Neural progenitor cell (in vitro differentiated cells): ENCODE data around the gene KRTAP12-4. TPM values are rescaled to one million over a fixed set of nuclear protein-coding genes. Genes with fewer than 3 reads are reported as not detected.

Experiments
- DNase-seq: peaks from one replicate; pipeline ENCODE4 v3.0.0-alpha.2; 2016; ENCODE audit warnings: low spot score
- H2AFZ ChIP-seq: fragments of 200-600 bp; sonication (generic); replicated peaks from 2 replicates; pipeline ENCODE4 v1.6.1; 2016; ENCODE audit warnings: antibody characterized with exemption
- H3F3A ChIP-seq: fragments of 200-600 bp; sonication (generic); 2 replicates; pipeline ENCODE4 v1.6.1; 2016; ENCODE audit warnings: antibody characterized with exemption, low read depth
- H3K27ac ChIP-seq: fragments of 200-600 bp; sonication (generic); 2 replicates; pipeline ENCODE4 v1.5.1; 2016; ENCODE audit warnings: mild to moderate bottlenecking
- H3K27me3 ChIP-seq: fragments of 200-600 bp; sonication (generic); 2 replicates; pipeline ENCODE4 v1.6.1; 2016; ENCODE audit warnings: mild to moderate bottlenecking, moderate library complexity
- H3K36me3 ChIP-seq: fragments of 200-600 bp; sonication (generic); 2 replicates; pipeline ENCODE4 v1.5.1; 2016
- H3K4me1 ChIP-seq: fragments of 200-600 bp; sonication (generic); 2 replicates; pipeline ENCODE4 v1.6.1; 2016; ENCODE audit warnings: mixed run types
- H3K4me2 ChIP-seq: fragments of 200-600 bp; sonication (generic); 2 replicates; pipeline ENCODE4 v1.6.1; 2016
- H3K4me3 ChIP-seq: fragments of 200-600 bp; sonication (generic); 2 replicates; pipeline ENCODE4 v1.5.1; 2016
- H3K79me2 ChIP-seq: fragments of 200-600 bp; sonication (generic); 2 replicates; pipeline ENCODE4 v1.6.1; 2016; ENCODE audit warnings: low read depth
- H3K9ac ChIP-seq: fragments of 200-600 bp; sonication (generic); 2 replicates; pipeline ENCODE4 v1.6.1; 2016
- H3K9me3 ChIP-seq: fragments of 200-600 bp; sonication (generic); 2 replicates; pipeline ENCODE4 v1.5.1; 2016; ENCODE audit warnings: low read depth
- H4K20me1 ChIP-seq: fragments of 200-600 bp; sonication (generic); 2 replicates; pipeline ENCODE4 v1.6.1; 2016; ENCODE audit warnings: low read depth
- H3K27ac Mint-ChIP-seq: 3 replicates; pipeline ENCODE4 v1.8.0; 2021; ENCODE audit warnings: mixed read lengths
- H3K27me3 Mint-ChIP-seq: 2 replicates; pipeline ENCODE4 v1.8.0; 2022; ENCODE audit warnings: low read depth, mild to moderate bottlenecking, inconsistent platforms, moderate library complexity, mixed read lengths; ENCODE audit not compliant: insufficient read depth
- H3K36me3 Mint-ChIP-seq: 3 replicates; pipeline ENCODE4 v1.8.0; 2021; ENCODE audit warnings: mixed read lengths
- H3K4me1 Mint-ChIP-seq: 3 replicates; pipeline ENCODE4 v1.8.0; 2021; ENCODE audit warnings: mixed read lengths
- H3K4me3 Mint-ChIP-seq: 3 replicates; pipeline ENCODE4 v1.8.0; 2021; ENCODE audit warnings: mild to moderate bottlenecking, moderate library complexity, mixed read lengths
- H3K9me3 Mint-ChIP-seq: 3 replicates; pipeline ENCODE4 v1.8.0; 2020; ENCODE audit warnings: mixed read lengths
- EZH2 ChIP-seq: fragments of 200-600 bp; sonication (generic); IDR thresholded peaks from 2 replicates; pipeline ENCODE4 v1.6.1; 2017; ENCODE audit warnings: antibody characterized with exemption, mild to moderate bottlenecking, moderate library complexity
- EZH2phosphoT487 ChIP-seq: fragments of 200-600 bp; sonication (generic); IDR thresholded peaks from 2 replicates; pipeline ENCODE4 v1.6.1; 2017; ENCODE audit warnings: antibody characterized with exemption
- total RNA-seq: library from RNA; depleted of rRNA; stranded (reverse); fragments of >200 nt; gene quantifications from 2 replicates; pipeline ENCODE4 v1.2.3, GENCODE V29; 2015; ENCODE audit warnings: low replicate concordance
- TF ChIP-seq, protein P1 (sequence below): fragments of 200-600 bp; sonication (generic); IDR thresholded peaks from 2 replicates; pipeline ENCODE4 v1.5.1; 2017; ENCODE audit warnings: antibody characterized with exemption, mild to moderate bottlenecking

KRTAP12-4 gene
- total RNA-seq, 1 donor from 2014 or later = not detected

DNA sequence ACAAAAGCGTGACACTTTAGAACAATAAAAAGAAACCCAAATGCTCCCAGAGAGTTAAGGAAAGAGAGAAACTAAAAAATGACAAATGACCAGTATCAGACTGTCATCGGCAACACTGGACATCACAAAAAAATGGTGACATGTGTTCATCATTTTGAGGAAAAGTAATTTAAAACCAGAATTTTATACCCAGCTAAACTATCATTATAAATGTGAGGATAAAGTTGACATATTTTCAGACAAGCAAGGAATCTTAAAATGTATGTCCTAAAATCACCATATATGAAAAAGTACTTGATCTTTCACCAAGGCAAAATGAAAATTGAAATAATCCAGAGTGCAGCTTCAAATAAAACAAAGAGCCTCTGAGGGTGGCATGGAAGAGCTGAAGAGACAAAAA is 9.6 kb downstream of the KRTAP12-4 start:
- H3F3A ChIP-seq = peaks cover 16% of the 10 kb centered on the region
- no peaks in the 10 kb centered on the region for H4K20me1 ChIP-seq
- H2AFZ ChIP-seq = no peak overlapping the region
- H3K27ac Mint-ChIP-seq = no peak overlapping the region
- H3K4me3 ChIP-seq = no peak overlapping the region
- peaks cover 35% of the 10 kb centered on the region for H3K9me3 Mint-ChIP-seq
- no peak overlapping the region for H3K4me3 Mint-ChIP-seq
- no peak overlapping the region for H3K9ac ChIP-seq
- peaks cover 14% of the 10 kb centered on the region for H3K27me3 Mint-ChIP-seq
- H3K36me3 Mint-ChIP-seq = no peaks in the 10 kb centered on the region
- no peak overlapping the region for H3K4me2 ChIP-seq
- H3K9me3 ChIP-seq = peaks cover 8% of the 10 kb centered on the region
- TF ChIP-seq, protein P1, sequence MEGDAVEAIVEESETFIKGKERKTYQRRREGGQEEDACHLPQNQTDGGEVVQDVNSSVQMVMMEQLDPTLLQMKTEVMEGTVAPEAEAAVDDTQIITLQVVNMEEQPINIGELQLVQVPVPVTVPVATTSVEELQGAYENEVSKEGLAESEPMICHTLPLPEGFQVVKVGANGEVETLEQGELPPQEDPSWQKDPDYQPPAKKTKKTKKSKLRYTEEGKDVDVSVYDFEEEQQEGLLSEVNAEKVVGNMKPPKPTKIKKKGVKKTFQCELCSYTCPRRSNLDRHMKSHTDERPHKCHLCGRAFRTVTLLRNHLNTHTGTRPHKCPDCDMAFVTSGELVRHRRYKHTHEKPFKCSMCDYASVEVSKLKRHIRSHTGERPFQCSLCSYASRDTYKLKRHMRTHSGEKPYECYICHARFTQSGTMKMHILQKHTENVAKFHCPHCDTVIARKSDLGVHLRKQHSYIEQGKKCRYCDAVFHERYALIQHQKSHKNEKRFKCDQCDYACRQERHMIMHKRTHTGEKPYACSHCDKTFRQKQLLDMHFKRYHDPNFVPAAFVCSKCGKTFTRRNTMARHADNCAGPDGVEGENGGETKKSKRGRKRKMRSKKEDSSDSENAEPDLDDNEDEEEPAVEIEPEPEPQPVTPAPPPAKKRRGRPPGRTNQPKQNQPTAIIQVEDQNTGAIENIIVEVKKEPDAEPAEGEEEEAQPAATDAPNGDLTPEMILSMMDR = no peak
- no peak for TF ChIP-seq EZH2
- TF ChIP-seq EZH2phosphoT487 = no peak
- H3K36me3 ChIP-seq = no peaks in the 10 kb centered on the region
- H3K27ac ChIP-seq = no peak overlapping the region
- DNase-seq = no peak
- H3K27me3 ChIP-seq = no peaks in the 10 kb centered on the region
- H3K4me1 Mint-ChIP-seq = peaks cover 15% of the 10 kb centered on the region
- peaks cover 19% of the 10 kb centered on the region for H3K4me1 ChIP-seq
- no peaks in the 10 kb centered on the region for H3K79me2 ChIP-seq

DNA sequence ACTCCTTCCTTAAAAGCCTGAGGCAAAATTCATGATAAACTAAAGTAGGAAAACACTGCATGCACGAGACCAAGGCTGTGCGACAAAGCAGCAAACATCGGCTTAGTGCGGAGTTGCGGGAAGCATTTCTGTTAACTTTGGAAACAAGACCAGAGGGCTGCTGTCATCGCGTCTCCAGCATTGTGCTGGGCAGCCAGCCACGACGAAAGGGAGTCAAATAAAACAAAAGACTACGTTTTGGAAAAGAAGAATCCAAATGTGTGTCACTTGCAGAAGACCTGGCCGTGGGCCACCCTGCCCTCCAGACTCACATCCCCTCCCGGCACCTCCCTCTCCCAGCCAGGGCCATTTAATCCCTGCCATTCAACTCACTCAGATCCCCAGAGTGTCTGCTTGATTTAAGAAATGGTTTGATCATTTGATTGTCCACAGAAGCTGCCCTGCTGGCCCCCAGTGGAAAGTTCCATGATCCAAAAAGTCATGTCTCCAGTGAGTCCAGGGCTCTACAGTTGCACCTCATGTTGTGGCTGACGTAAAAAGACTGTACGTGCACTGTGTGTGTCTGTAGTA is 10.6 kb downstream of the KRTAP12-4 start:
- Mint-ChIP-seq H3K27me3 (peaks cover 18% of the 10 kb centered on the region), H3K36me3 (no peaks in the 10 kb centered on the region), H3K4me1 (peaks cover 15% of the 10 kb centered on the region), H3K27ac (no peak overlapping the region), H3K4me3 (no peak overlapping the region), H3K9me3 (peaks cover 36% of the 10 kb centered on the region)
- Histone ChIP-seq H3K79me2 (no peaks in the 10 kb centered on the region), H3K9ac (no peak overlapping the region), H3K27me3 (no peaks in the 10 kb centered on the region), H3K4me2 (no peak overlapping the region), H3K4me1 (peaks cover 19% of the 10 kb centered on the region), H3K27ac (no peak overlapping the region), H3K36me3 (no peaks in the 10 kb centered on the region), H3F3A (peaks cover 16% of the 10 kb centered on the region), H3K4me3 (no peak overlapping the region), H4K20me1 (no peaks in the 10 kb centered on the region), H2AFZ (peak overlapping the region; percentile 31), H3K9me3 (peaks cover 8% of the 10 kb centered on the region)
- no peak for TF ChIP-seq EZH2phosphoT487
- TF ChIP-seq EZH2 = no peak
- TF ChIP-seq, protein P1 = no peak
- DNase-seq = peak; percentile 37

- DNase-seq = no peak
- TF ChIP-seq EZH2 = no peak
- TF ChIP-seq, protein P1 = no peak
- no peak for TF ChIP-seq EZH2phosphoT487
- Histone ChIP-seq H3K36me3 (no peaks in the 10 kb centered on the region), H2AFZ (no peak overlapping the region), H3K79me2 (no peaks in the 10 kb centered on the region), H3F3A (peaks cover 9% of the 10 kb centered on the region), H3K4me3 (no peak overlapping the region), H3K27ac (no peak overlapping the region), H3K4me2 (no peak overlapping the region), H3K4me1 (peaks cover 11% of the 10 kb centered on the region), H3K9me3 (peaks cover 8% of the 10 kb centered on the region), H4K20me1 (no peaks in the 10 kb centered on the region), H3K27me3 (no peaks in the 10 kb centered on the region), H3K9ac (no peak overlapping the region)
- H3K4me1 Mint-ChIP-seq = peaks cover 16% of the 10 kb centered on the region
- H3K27me3 Mint-ChIP-seq = peaks cover 12% of the 10 kb centered on the region
- H3K36me3 Mint-ChIP-seq = no peaks in the 10 kb centered on the region
- no peak overlapping the region for H3K27ac Mint-ChIP-seq
- H3K4me3 Mint-ChIP-seq = no peak overlapping the region
- peaks cover 30% of the 10 kb centered on the region for H3K9me3 Mint-ChIP-seq
Observed at GRCh38 chr21:44640761-44641160, 13.7 kb downstream of the KRTAP12-4 start.
